HepG2 (cell line): ENCODE results near the gene OR52N1. TPM values are rescaled to one million over a fixed set of nuclear protein-coding genes. Genes with fewer than 3 reads are reported as not detected.

Experiments used
- ATAC-seq: fragments of 200-7000 bp; cut with Tn5 transposase; 3 replicates; pipeline ENCODE4 v1.9.1; 2020; ENCODE audit warnings: mild to moderate bottlenecking, moderate library complexity
- BruUV-seq: library from RNA; stranded (reverse); fragments of 400-500 nt; replicated peaks from 2 replicates; lab custom pipeline; 2021; lab: Mats Ljungman, UMichigan
- CTCF ChIA-PET: fragments of 300-600 bp; formaldehyde crosslinking; extraction: SDS; loops from one replicate; lab custom pipeline; 2021; ENCODE audit warnings: low total read pairs, inconsistent platforms, low intra/inter-chr PET ratio; lab: Yijun Ruan, JAX
- POLR2A ChIA-PET: fragments of 350-600 bp; sonication (Branson Sonifier 250); formaldehyde crosslinking; loops from one replicate; lab custom pipeline; 2020; ENCODE audit warnings: antibody characterized with exemption, inconsistent platforms; lab: Yijun Ruan, JAX
- DNase-seq: peaks from one replicate; pipeline ENCODE4 v3.0.0-alpha.2; 2015; ENCODE audit warnings: low spot score
- FAIRE-seq: peaks from 3 replicates; lab custom pipeline; 2011; peaks lifted over from hg19 to GRCh38; lab: Jason Lieb, UNC
- H2AFZ ChIP-seq: one replicate; pipeline ENCODE4 v1.6.1; 2011; ENCODE audit warnings: low read length, inconsistent platforms
- H3K27ac ChIP-seq: fragments of 300-600 bp; 3 replicates; pipeline ENCODE4 v1.8.0; 2011; ENCODE audit warnings: mixed run types, mild to moderate bottlenecking, mixed read lengths, low read length, inconsistent platforms; ENCODE audit not compliant: insufficient read depth; ENCODE audit errors: extremely low read length
- H3K27me3 ChIP-seq, 2 experiments: fragments of 200-600 bp in 1 of 2; 2 replicates in 1 of 2; 3 replicates in 1 of 2; pipeline versions ENCODE4 v1.6.0 to v1.8.0; 2011; ENCODE audit warnings: low read length in 2 of 2, mild to moderate bottlenecking in 2 of 2, moderate library complexity in 2 of 2, inconsistent platforms in 1 of 2; ENCODE audit not compliant: insufficient read depth in 2 of 2, control insufficient read depth in 1 of 2
- H3K36me3 ChIP-seq, 2 experiments: fragments of 200-600 bp in 1 of 2; replicated peaks in 1 of 2; 2 replicates in 1 of 2; 3 replicates in 1 of 2; pipeline versions ENCODE4 v1.5.1 to v1.8.0; 2011; ENCODE audit warnings: low read length in 2 of 2, inconsistent platforms in 1 of 2; ENCODE audit not compliant: insufficient read depth in 2 of 2, control insufficient read depth in 1 of 2
- H3K4me1 ChIP-seq: 2 replicates; pipeline ENCODE4 v1.5.1; 2012; ENCODE audit warnings: low read length, inconsistent platforms; ENCODE audit not compliant: insufficient read depth
- H3K4me2 ChIP-seq: 2 replicates; pipeline ENCODE4 v1.6.0; 2011; ENCODE audit warnings: low read depth, low read length, inconsistent platforms
- H3K4me3 ChIP-seq, 3 experiments: fragments of 200-600 bp in 1 of 3; sonication (generic), shearing (Covaris generic) in 1 of 3; replicated peaks in 1 of 3; 2 replicates each; pipeline ENCODE4 v1.5.1; 2011 to 2016; ENCODE audit warnings: low read length in 3 of 3, inconsistent platforms in 2 of 3, low read depth in 2 of 3, mild to moderate bottlenecking in 2 of 3, control low read depth in 1 of 3, mixed read lengths in 1 of 3; ENCODE audit not compliant: insufficient read depth in 1 of 3
- H3K79me2 ChIP-seq: one replicate; pipeline ENCODE4 v1.6.1; 2011; ENCODE audit warnings: low read length, inconsistent platforms; ENCODE audit not compliant: insufficient read depth
- H3K9ac ChIP-seq: 2 replicates; pipeline ENCODE4 v1.6.0; 2011; ENCODE audit warnings: mild to moderate bottlenecking, low read depth, low read length, inconsistent platforms; ENCODE audit not compliant: insufficient read depth
- H3K9me3 ChIP-seq: 2 replicates; pipeline ENCODE4 v1.5.1; 2012; ENCODE audit warnings: mild to moderate bottlenecking, low read length
- H4K20me1 ChIP-seq: 2 replicates; pipeline ENCODE4 v1.6.0; 2011; ENCODE audit warnings: inconsistent platforms, mild to moderate bottlenecking, low read length, moderate library complexity; ENCODE audit not compliant: insufficient read depth
- HNRNPLL ChIP-seq: fragments of 200-400 bp; formaldehyde crosslinking; IDR thresholded peaks from 2 replicates; pipeline ENCODE4 v1.6.1; 2017; ENCODE audit warnings: mild to moderate bottlenecking, low read depth, low read length; ENCODE audit not compliant: poor library complexity, severe bottlenecking
- NKX3-1 ChIP-seq: sonication (generic); formaldehyde crosslinking; IDR thresholded peaks from 2 replicates; pipeline ENCODE4 v1.5.0; 2020; ENCODE audit warnings: missing genetic modification reagents
- RFX3 ChIP-seq: IDR thresholded peaks from 2 replicates; pipeline ENCODE4 v1.6.1; 2016; ENCODE audit warnings: missing biosample characterization, missing genetic modification reagents
- SRSF4 ChIP-seq: fragments of 200-400 bp; formaldehyde crosslinking; IDR thresholded peaks from one replicate; pipeline ENCODE4 v1.6.1; 2018; ENCODE audit warnings: mild to moderate bottlenecking, low read depth, low read length, moderate library complexity; ENCODE audit not compliant: poor library complexity, severe bottlenecking
- THYN1 ChIP-seq: sonication (generic); formaldehyde crosslinking; IDR thresholded peaks from 2 replicates; pipeline ENCODE4 v1.8.1; 2023; ENCODE audit warnings: low read depth, mild to moderate bottlenecking, moderate library complexity, missing genetic modification reagents, borderline replicate concordance
- ZNF296 ChIP-seq: sonication (generic); formaldehyde crosslinking; conservative IDR thresholded peaks from 2 replicates; pipeline ENCODE4 v1.5.0; 2020; ENCODE audit warnings: mild to moderate bottlenecking, missing genetic modification reagents
- ZNF550 ChIP-seq: sonication (generic); formaldehyde crosslinking; IDR thresholded peaks from 2 replicates; pipeline ENCODE4 v1.4.0; 2020; ENCODE audit warnings: mild to moderate bottlenecking, missing genetic modification reagents, borderline replicate concordance
- ZNF770 ChIP-seq: sonication (generic); formaldehyde crosslinking; IDR thresholded peaks from 2 replicates; pipeline ENCODE4 v1.5.0; 2020; ENCODE audit warnings: mild to moderate bottlenecking, missing genetic modification reagents
- WGBS: methylation state at CpG from one replicate; pipeline ENCODE4 v1.1.6; 2017; ENCODE audit warnings: low lambda C conversion rate; 5-methylcytosine and 5-hydroxymethylcytosine counted together
- in situ Hi-C: cut with HindIII; loops from 2 replicates; pipeline ENCODE4 v1.10.0; 2017; ENCODE audit warnings: low pct_unique_long_range_greater_than_20kb; ENCODE audit not compliant: extremely low pct_ligation_motif_present
- intact Hi-C: fragments of 100-400 bp; cut with micrococcal nuclease; formaldehyde crosslinking; loops from one replicate; pipeline ENCODE4 v1.10.0; 2022; ENCODE audit not compliant: unreplicated experiment
- polyA plus RNA-seq, 8 experiments: library from polyadenylated mRNA; depleted of rRNA in 3 of 8; stranded (reverse) in 7 of 8; unstranded in 1 of 8; fragments of >200 nt; fragmentation: Illumina TruSeq in 4 of 8; extraction: Trizol in 4 of 8; gene quantifications; 2 replicates each; pipeline versions ENCODE4 v1.2.1 to v1.2.3, GENCODE V29; 2011 to 2016; ENCODE audit warnings: low read depth in 4 of 8, missing spikeins in 1 of 8, mixed read lengths in 1 of 8; ENCODE audit not compliant: insufficient read depth in 1 of 8
- total RNA-seq, 5 experiments: library from RNA; depleted of rRNA; stranded (reverse); fragments of >200 nt; fragmentation: Illumina TruSeq; extraction: Trizol; gene quantifications; 2 replicates each; pipeline ENCODE4 v1.2.3, GENCODE V29; 2016; ENCODE audit warnings: low read depth in 1 of 5
- TF ChIP-seq, protein P1 (sequence below): sonication (generic); formaldehyde crosslinking; IDR thresholded peaks from 2 replicates; pipeline ENCODE4 v1.5.1; 2020; ENCODE audit warnings: mild to moderate bottlenecking, moderate library complexity, missing genetic modification reagents

OR52N1 gene
- total and polyA plus RNA-seq, 2 of the 13 experiments (the other 11 are each of a cell fraction or from before 2014, with no cell fraction given) = not detected

- Histone ChIP-seq H3K4me1 (no peaks in the 10 kb centered on the region), H3K27me3 (peaks cover 0 to 16% of the 10 kb centered on the region in 2 experiments; a peak in 1 of 5 replicates), H3K79me2 (no peaks in the 10 kb centered on the region), H3K36me3 (no peaks in the 10 kb centered on the region), H3K9ac (no peak overlapping the region), H3K4me3 (no peak overlapping the region), H3K9me3 (no peaks in the 10 kb centered on the region), H4K20me1 (no peaks in the 10 kb centered on the region), H2AFZ (no peak overlapping the region), H3K27ac (no peak overlapping the region)
- in situ Hi-C loops = no loop called here
- intact Hi-C loops = no loop called here
- CTCF ChIA-PET = no interaction called here
- BruUV-seq = no TSS peak
- DNase-seq = no peak
- POLR2A ChIA-PET = no interaction called here
- whole genome bisulfite sequencing = 13% methylated on average over 2 of the region's 2 CpGs
- no peak for ATAC-seq
- TF ChIP-seq ZNF550 (CRISPR knock-in tag) = no peak
- TF ChIP-seq THYN1 (CRISPR knock-in tag) = no peak
- no peak for TF ChIP-seq HNRNPLL
- TF ChIP-seq RFX3 (CRISPR knock-in tag) = no peak
- TF ChIP-seq, protein P1, sequence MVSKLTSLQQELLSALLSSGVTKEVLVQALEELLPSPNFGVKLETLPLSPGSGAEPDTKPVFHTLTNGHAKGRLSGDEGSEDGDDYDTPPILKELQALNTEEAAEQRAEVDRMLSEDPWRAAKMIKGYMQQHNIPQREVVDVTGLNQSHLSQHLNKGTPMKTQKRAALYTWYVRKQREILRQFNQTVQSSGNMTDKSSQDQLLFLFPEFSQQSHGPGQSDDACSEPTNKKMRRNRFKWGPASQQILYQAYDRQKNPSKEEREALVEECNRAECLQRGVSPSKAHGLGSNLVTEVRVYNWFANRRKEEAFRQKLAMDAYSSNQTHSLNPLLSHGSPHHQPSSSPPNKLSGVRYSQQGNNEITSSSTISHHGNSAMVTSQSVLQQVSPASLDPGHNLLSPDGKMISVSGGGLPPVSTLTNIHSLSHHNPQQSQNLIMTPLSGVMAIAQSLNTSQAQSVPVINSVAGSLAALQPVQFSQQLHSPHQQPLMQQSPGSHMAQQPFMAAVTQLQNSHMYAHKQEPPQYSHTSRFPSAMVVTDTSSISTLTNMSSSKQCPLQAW (CRISPR knock-in tag) = no peak
- no peak for TF ChIP-seq ZNF296 (CRISPR knock-in tag)
- no peak for TF ChIP-seq NKX3-1 (CRISPR knock-in tag)
- TF ChIP-seq ZNF770 (CRISPR knock-in tag) = no peak
- TF ChIP-seq SRSF4 = no peak
- TF ChIP-seq, all 625 proteins: peak for 0
- no peak for FAIRE-seq
- H3K4me2 ChIP-seq = no peak overlapping the region
Observed at GRCh38 chr11:5833446-5833845, 42.4 kb upstream of the OR52N1 start.
